Measurements from ENCODE around the gene ZACN. TPM values are rescaled to one million over a fixed set of nuclear protein-coding genes. Genes with fewer than 3 reads are reported as not detected.

ZACN gene
- total RNA-seq, 2 donors from 2014 or later, result not detected

- H3K4me3 ChIP-seq, result no peak overlapping the region
- H3K27me3 ChIP-seq (replicated peaks; ENCODE audit: insufficient read depth), result no peaks in the 10 kb centered on the region
- TF ChIP-seq POLR2A (IDR thresholded peaks at IDR 0.05), result no peak
- TF ChIP-seq POLR2AphosphoS5 (IDR thresholded peaks at IDR 0.05), result no peak
- TF ChIP-seq CTCF (IDR thresholded peaks at IDR 0.05), result no peak
- no peak overlapping the region for H3K27ac ChIP-seq
- H3K4me1 ChIP-seq (replicated peaks), result no peaks in the 10 kb centered on the region
- intact Hi-C loops (cut with DNase I), result no loop called here
- H3K36me3 ChIP-seq, result peaks cover 2 to 10% of the 10 kb centered on the region in 2 donors
- H3K9me3 ChIP-seq, result no peaks in the 10 kb centered on the region
- DNase-seq (ENCODE audit: low spot score), result no peak
- WGBS, result 73% methylated on average over 13 of the region's 13 CpGs
Observed at GRCh38 chr17:76034428-76035350, 44.3 kb upstream of the ZACN start.

- peaks cover 12 to 21% of the 10 kb centered on the region in 2 donors for H3K36me3 ChIP-seq
- H3K27me3 ChIP-seq (replicated peaks; ENCODE audit: insufficient read depth), result no peaks in the 10 kb centered on the region
- H3K4me1 ChIP-seq (replicated peaks), result no peaks in the 10 kb centered on the region
- DNase-seq (ENCODE audit: low spot score), result no peak
- WGBS, result 22% methylated on average over 22 of the region's 22 CpGs
- no peaks in the 10 kb centered on the region for H3K9me3 ChIP-seq
- TF ChIP-seq CTCF (IDR thresholded peaks at IDR 0.05) (no peak), POLR2A (IDR thresholded peaks at IDR 0.05) (no peak), POLR2AphosphoS5 (IDR thresholded peaks at IDR 0.05) (peak; percentile 6)
- no peak overlapping the region for H3K27ac ChIP-seq
- H3K4me3 ChIP-seq, result no peak overlapping the region
- intact Hi-C loops (cut with DNase I), result no loop called here
Observed at GRCh38 chr17:76036497-76037261, 42.3 kb upstream of the ZACN start.

GRCh38 chr17:76038050-76038449, 40.9 kb upstream of the ZACN start:
- Histone ChIP-seq H3K4me1 (replicated peaks) (no peaks in the 10 kb centered on the region), H3K27me3 (replicated peaks; ENCODE audit: insufficient read depth) (no peaks in the 10 kb centered on the region), H3K36me3 (peaks cover 16 to 21% of the 10 kb centered on the region in 2 donors), H3K4me3 (no peak overlapping the region), H3K9me3 (no peaks in the 10 kb centered on the region), H3K27ac (no peak overlapping the region)
- whole genome bisulfite sequencing, result 63% methylated on average over 3 of the region's 3 CpGs
- no peak for TF ChIP-seq CTCF (IDR thresholded peaks at IDR 0.05)
- no peak for TF ChIP-seq POLR2AphosphoS5 (IDR thresholded peaks at IDR 0.05)
- no peak for TF ChIP-seq POLR2A (IDR thresholded peaks at IDR 0.05)
- no peak for DNase-seq (ENCODE audit: low spot score)
- intact Hi-C loops (cut with DNase I), result no loop called here

GRCh38 chr17:76039121-76039520, 39.9 kb upstream of the ZACN start:
- TF ChIP-seq POLR2A (IDR thresholded peaks at IDR 0.05), result no peak
- TF ChIP-seq CTCF (IDR thresholded peaks at IDR 0.05), result no peak
- Histone ChIP-seq H3K4me3 (no peak overlapping the region), H3K36me3 (peaks cover 16 to 24% of the 10 kb centered on the region in 2 donors), H3K4me1 (replicated peaks) (no peaks in the 10 kb centered on the region), H3K27ac (no peak overlapping the region), H3K9me3 (no peaks in the 10 kb centered on the region), H3K27me3 (replicated peaks; ENCODE audit: insufficient read depth) (no peaks in the 10 kb centered on the region)
- 76% methylated on average over 6 of the region's 6 CpGs for WGBS
- no peak for DNase-seq (ENCODE audit: low spot score)
- intact Hi-C loops (cut with DNase I), result no loop called here

Data from prostate gland (tissue), 2 donors.